Hepatocyte (in vitro differentiated cells): ENCODE data around the gene ZGPAT. TPM values are rescaled to one million over a fixed set of nuclear protein-coding genes. Genes with fewer than 3 reads are reported as not detected.
A peak's percentile ranks its signal among the peaks of the same experiment; 100 is the strongest.

ENCODE experiments used
- DNase-seq: peaks from one replicate; pipeline ENCODE4 v3.0.0-alpha.2; 2016; ENCODE audit warnings: low spot score
- H2AFZ ChIP-seq: fragments of 200-600 bp; sonication (generic); 2 replicates; pipeline ENCODE4 v1.6.0; 2016; ENCODE audit warnings: antibody characterized with exemption, mild to moderate bottlenecking
- H3K27ac ChIP-seq: fragments of 200-600 bp; sonication (generic); 2 replicates; pipeline ENCODE4 v1.5.1; 2016; ENCODE audit warnings: mild to moderate bottlenecking
- H3K27me3 ChIP-seq: fragments of 200-600 bp; sonication (generic); 2 replicates; pipeline ENCODE4 v1.6.1; 2016
- H3K36me3 ChIP-seq: fragments of 200-600 bp; sonication (generic); replicated peaks from 2 replicates; pipeline ENCODE4 v1.5.1; 2016; ENCODE audit warnings: low read depth; ENCODE audit not compliant: insufficient read depth
- H3K4me1 ChIP-seq: fragments of 200-600 bp; sonication (generic); 2 replicates; pipeline ENCODE4 v1.5.1; 2016; ENCODE audit warnings: mild to moderate bottlenecking, moderate library complexity; ENCODE audit not compliant: insufficient read depth
- H3K4me2 ChIP-seq: fragments of 200-600 bp; sonication (generic); 2 replicates; pipeline ENCODE4 v1.6.0; 2016
- H3K4me3 ChIP-seq: fragments of 200-600 bp; sonication (generic); 2 replicates; pipeline ENCODE4 v1.5.1; 2016; ENCODE audit warnings: mild to moderate bottlenecking
- H3K79me2 ChIP-seq: fragments of 200-600 bp; sonication (generic); 2 replicates; pipeline ENCODE4 v1.6.0; 2017; ENCODE audit warnings: mild to moderate bottlenecking
- H3K9me2 ChIP-seq: fragments of 200-600 bp; sonication (generic); replicated peaks from 2 replicates; pipeline ENCODE4 v1.6.0; 2017; ENCODE audit warnings: mild to moderate bottlenecking; ENCODE audit not compliant: insufficient read depth
- H3K9me3 ChIP-seq: fragments of 200-600 bp; sonication (generic); 2 replicates; pipeline ENCODE4 v1.5.1; 2016; ENCODE audit warnings: low read depth, mild to moderate bottlenecking
- H4K20me1 ChIP-seq: fragments of 200-600 bp; sonication (generic); 2 replicates; pipeline ENCODE4 v1.6.0; 2016; ENCODE audit warnings: mild to moderate bottlenecking; ENCODE audit not compliant: insufficient read depth, poor library complexity, severe bottlenecking
- CTCF ChIP-seq: fragments of 200-600 bp; sonication (generic); IDR thresholded peaks from 2 replicates; pipeline ENCODE4 v1.5.1; 2016; ENCODE audit warnings: antibody characterized with exemption, mild to moderate bottlenecking; ENCODE audit not compliant: poor library complexity
- EZH2 ChIP-seq: fragments of 200-600 bp; sonication (generic); IDR thresholded peaks from 2 replicates; pipeline ENCODE4 v1.6.1; 2016; ENCODE audit warnings: antibody characterized with exemption, mild to moderate bottlenecking, borderline replicate concordance
- EZH2phosphoT487 ChIP-seq: fragments of 200-600 bp; sonication (generic); IDR thresholded peaks from one replicate; pipeline ENCODE4 v1.6.1; 2018; ENCODE audit warnings: antibody characterized with exemption, mild to moderate bottlenecking, low read depth, moderate library complexity; ENCODE audit not compliant: unreplicated experiment, severe bottlenecking
- WGBS: methylation state at CpG from one replicate; pipeline ENCODE4 v1.1.6; 2016; ENCODE audit warnings: low lambda C conversion rate; ENCODE audit errors: missing lambda C conversion rate; 5-methylcytosine and 5-hydroxymethylcytosine counted together
- polyA plus RNA-seq: library from polyadenylated mRNA; unstranded; fragments of >200 nt; fragmentation: Nextera tagmentation; extraction: Ambion mirVana; gene quantifications from 2 replicates; pipeline ENCODE4 v1.2.1, GENCODE V29; 2016
- total RNA-seq: library from RNA; depleted of rRNA; stranded (reverse); fragments of >200 nt; gene quantifications from 2 replicates; pipeline ENCODE4 v1.2.3, GENCODE V29; 2014

The ZGPAT gene
- total and polyA plus RNA-seq, 2 experiments from 2014 or later = 18.6 to 41.7 TPM

DNA sequence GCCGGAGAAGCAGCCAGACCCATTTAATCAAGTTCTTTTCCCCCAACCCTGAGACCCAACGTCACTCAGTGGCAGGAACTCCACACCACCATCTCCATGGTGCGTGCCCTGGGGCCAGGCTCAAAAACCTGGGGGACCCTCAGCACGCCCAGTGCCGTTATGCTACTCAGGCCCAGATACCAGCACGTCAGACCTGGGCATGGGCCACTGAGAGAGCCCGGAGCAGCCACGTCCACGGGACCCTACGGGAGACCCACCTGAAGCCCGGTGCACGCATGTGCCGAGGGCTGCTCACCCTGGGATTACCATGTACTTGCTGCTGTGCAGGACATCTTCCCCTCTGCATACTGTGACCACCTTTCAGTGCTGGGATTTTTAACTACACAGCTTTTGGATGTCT, 45.5 kb downstream of the ZGPAT start:
- Histone ChIP-seq H3K27ac (no peak overlapping the region), H3K9me2 (no peaks in the 10 kb centered on the region), H3K79me2 (no peaks in the 10 kb centered on the region), H3K36me3 (no peaks in the 10 kb centered on the region), H3K9me3 (no peaks in the 10 kb centered on the region), H4K20me1 (no peaks in the 10 kb centered on the region), H3K4me2 (no peak overlapping the region), H3K4me3 (no peak overlapping the region), H3K4me1 (no peaks in the 10 kb centered on the region), H2AFZ (no peak overlapping the region), H3K27me3 (no peaks in the 10 kb centered on the region)
- 94% methylated on average over 13 of the region's 13 CpGs for WGBS
- DNase-seq = no peak
- no peak for TF ChIP-seq EZH2
- no peak for TF ChIP-seq EZH2phosphoT487
- no peak for TF ChIP-seq CTCF

GRCh38 chr20:63754008-63754407, 46.2 kb downstream of the ZGPAT start:
- Histone ChIP-seq H3K4me2 (no peak overlapping the region), H3K9me3 (no peaks in the 10 kb centered on the region), H3K9me2 (no peaks in the 10 kb centered on the region), H3K4me3 (no peak overlapping the region), H3K27ac (no peak overlapping the region), H3K4me1 (no peaks in the 10 kb centered on the region), H3K36me3 (no peaks in the 10 kb centered on the region), H3K27me3 (no peaks in the 10 kb centered on the region), H3K79me2 (no peaks in the 10 kb centered on the region), H4K20me1 (no peaks in the 10 kb centered on the region), H2AFZ (no peak overlapping the region)
- peak; percentile 5 for DNase-seq
- WGBS = 59% methylated on average over 16 of the region's 16 CpGs
- TF ChIP-seq CTCF (no peak), EZH2 (no peak), EZH2phosphoT487 (no peak)

- no peaks in the 10 kb centered on the region for H4K20me1 ChIP-seq
- TF ChIP-seq CTCF (no peak), EZH2 (no peak), EZH2phosphoT487 (no peak)
- H3K27me3 ChIP-seq = no peaks in the 10 kb centered on the region
- H3K4me1 ChIP-seq = no peaks in the 10 kb centered on the region
- no peak overlapping the region for H3K4me3 ChIP-seq
- no peaks in the 10 kb centered on the region for H3K9me3 ChIP-seq
- H3K4me2 ChIP-seq = no peak overlapping the region
- H2AFZ ChIP-seq = no peak overlapping the region
- H3K9me2 ChIP-seq = no peaks in the 10 kb centered on the region
- H3K36me3 ChIP-seq = no peaks in the 10 kb centered on the region
- WGBS = 89% methylated on average over 18 of the region's 18 CpGs
- no peaks in the 10 kb centered on the region for H3K79me2 ChIP-seq
- peak; percentile 2 for DNase-seq
- H3K27ac ChIP-seq = no peak overlapping the region
Observed at GRCh38 chr20:63755933-63756647, 48.3 kb downstream of the ZGPAT start.
